ENCODE data around the gene TRMT6.
A peak's percentile ranks its signal among the peaks of the same experiment; 100 is the strongest.

TRMT6 gene, protein sequence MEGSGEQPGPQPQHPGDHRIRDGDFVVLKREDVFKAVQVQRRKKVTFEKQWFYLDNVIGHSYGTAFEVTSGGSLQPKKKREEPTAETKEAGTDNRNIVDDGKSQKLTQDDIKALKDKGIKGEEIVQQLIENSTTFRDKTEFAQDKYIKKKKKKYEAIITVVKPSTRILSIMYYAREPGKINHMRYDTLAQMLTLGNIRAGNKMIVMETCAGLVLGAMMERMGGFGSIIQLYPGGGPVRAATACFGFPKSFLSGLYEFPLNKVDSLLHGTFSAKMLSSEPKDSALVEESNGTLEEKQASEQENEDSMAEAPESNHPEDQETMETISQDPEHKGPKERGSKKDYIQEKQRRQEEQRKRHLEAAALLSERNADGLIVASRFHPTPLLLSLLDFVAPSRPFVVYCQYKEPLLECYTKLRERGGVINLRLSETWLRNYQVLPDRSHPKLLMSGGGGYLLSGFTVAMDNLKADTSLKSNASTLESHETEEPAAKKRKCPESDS

DNA sequence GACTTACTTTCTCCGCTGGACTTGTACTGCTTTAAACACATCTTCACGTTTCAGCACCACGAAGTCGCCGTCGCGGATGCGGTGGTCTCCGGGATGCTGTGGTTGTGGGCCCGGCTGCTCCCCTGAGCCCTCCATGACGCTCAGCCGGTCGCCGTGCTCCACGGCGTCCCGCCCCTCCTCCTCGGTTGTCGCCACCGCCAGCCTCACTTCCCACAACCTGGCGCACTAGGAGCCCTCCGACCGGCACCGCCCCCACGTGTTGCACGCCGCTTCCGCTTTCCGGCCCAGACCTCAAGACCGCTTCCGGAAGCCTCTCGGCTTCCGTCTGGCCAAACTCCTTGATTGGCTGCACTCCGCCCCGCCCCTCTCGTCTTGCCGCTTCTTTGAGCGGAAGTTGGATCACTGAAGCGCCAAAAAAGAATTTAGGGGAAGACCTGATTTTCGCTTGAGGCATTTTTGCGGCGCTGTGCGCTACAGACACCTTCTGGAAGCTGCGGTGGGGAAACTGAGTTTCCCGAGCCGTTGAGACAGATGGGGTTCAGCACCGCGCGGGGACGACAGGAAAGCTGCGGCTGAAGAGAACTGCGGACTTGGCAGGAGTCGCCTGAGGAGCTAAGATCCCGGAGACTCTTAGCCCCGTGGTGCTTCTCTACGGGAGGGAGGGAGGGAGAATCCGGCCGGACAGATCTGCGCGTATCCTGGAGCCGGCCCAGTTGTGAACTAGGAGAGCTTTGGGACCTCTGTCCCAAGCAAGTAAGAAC is at the start of gene TRMT6, which contains the start of gene MCM8:
Gene TRMT6, minus strand, starts transcription at position 263 of the 761 bp plus-strand sequence. Its CDS starts 128 bp downstream, at position 135.
Gene MCM8, plus strand, starts transcription at position 382 of the 761 bp plus-strand sequence. CDS start 1,364 bp downstream, outside the sequence.
- peak; percentile 44 to 97 (median 90) for DNase-seq

DNA sequence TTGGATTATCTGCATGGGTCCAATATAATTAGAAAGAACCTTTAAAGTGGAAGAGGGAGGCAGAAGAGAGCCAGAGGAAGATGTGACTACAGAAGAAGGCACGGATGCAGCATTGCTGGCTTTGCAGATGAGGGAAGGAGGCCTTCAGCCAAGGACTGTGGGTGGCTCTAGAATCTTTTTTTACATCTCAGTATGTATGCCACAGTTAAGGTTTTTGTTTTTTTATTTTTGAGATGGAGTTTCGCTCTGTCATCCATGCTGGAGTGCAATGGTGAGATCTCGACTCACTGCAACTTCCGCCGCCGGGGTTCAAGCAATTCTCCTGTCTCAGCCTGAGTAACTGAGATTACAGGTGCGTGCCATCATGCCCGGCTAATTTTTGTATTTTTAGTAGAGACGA is 49.5 kb upstream of the TRMT6 start:
- DNase-seq, result no peak

DNA sequence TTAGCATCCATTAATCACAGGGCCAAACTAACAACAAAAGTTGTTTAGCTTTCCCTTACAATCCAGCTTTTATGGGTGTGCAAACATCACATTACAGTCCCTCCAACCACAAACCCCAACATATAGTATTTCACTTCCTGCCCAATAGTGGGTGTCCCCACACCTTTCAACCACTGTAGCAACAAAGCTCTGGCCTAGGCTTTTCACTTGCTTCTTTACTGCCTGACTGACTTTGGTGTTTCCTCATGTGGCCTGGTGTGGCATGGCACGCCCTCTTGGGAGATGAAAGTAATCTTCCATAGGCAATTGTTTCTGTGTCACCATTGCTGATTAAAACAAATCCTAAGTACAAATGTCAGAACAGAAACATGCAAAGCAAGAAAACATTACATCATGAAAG is 46.4 kb upstream of the TRMT6 start:
- no peak for DNase-seq

DNA sequence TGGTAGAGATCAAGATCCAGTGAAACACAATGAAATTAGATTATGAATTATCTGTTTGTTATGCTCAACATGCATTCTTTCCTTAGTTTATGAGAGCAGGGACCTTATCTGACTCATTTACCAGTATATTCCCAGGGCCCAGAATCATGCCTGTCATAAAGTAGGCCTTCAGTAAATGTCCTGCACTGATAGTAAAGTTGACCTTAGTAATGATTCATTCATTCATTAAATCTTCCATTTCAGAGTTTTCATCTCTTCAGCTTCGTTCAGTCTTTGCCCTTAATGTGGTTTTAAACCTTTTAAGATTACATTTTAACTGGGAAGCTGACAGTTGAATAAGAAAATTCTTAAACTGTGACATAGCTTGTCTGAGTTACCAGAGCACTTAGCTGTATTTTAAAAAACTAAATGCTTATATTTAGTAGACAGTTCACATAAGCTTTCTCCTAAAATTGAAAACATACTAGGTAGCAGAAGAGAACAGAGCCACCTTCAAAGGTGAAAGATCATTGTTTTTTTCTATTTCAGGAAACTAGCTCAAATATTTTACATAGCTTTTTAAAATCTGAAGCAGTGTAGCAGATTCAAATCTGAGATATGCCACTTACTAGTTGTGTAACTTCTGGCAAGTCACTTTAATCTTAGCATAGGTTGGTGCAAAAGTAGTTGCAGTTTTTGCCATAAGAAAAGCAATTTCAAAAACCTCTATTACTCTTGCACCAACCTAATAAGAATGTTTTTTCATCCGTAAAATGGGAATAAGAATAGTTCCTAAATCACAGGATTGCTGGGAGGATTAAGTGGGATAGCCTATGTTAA is 41.5 kb upstream of the TRMT6 start:
- no peak for DNase-seq

DNA sequence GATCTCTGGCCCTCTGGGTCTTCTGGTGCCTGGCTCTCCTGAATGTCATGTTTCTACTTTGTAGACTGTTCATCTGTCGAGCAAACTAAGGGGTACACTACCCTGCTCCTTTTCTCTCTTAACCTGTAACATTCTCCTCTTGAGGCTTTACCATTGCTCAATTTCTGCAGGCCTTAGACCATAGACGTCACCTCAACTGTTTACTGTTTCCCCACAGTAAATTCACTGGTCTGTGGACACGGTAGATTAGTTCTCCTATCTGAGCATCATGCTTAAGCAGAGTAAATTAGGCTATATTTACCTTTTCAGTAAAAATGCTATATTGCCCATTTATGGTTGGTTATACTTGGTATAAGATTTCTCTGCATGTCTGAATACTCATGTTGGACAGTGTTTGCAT is 40.6 kb upstream of the TRMT6 start:
- no peak for DNase-seq

DNA sequence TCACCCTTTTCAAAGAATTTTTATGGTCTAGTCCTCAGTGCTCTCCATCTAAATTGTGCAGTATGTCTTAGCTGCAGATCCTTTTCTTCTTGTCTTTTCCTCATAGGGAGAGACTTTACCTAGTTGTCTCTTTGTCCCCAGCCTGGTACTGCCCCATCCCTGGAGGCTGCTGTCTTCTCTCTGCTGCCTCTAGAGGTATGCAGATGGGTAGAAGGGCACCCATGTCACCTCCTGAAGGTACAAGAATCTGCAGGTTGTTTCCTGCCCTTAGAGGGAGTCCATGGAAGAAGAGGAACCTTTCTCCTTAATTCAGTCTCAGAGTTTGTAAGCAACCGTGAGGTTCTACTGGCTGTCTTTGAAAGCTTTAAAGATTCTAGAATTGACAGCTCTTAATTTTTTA is 39.2 kb upstream of the TRMT6 start:
- DNase-seq, result no peak

DNA sequence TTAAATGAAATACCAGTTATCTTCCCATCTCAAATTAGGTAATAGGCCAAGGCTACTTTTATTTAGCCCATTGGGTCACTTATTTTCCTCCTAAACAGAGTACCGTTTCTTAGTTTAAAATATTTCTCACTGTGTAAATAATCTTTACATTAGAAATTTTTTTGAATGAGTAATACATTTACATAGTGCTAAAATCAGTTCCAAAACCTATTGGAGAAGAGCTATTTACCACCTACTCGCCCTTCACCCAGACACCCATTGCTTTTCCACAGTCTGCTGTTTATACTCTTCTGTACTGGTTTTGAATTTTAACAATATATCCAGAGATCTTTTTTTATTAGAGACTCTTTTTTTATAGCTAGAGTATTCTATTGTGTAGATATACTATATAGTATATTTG is 37.0 kb upstream of the TRMT6 start:
- DNase-seq, result no peak

DNA sequence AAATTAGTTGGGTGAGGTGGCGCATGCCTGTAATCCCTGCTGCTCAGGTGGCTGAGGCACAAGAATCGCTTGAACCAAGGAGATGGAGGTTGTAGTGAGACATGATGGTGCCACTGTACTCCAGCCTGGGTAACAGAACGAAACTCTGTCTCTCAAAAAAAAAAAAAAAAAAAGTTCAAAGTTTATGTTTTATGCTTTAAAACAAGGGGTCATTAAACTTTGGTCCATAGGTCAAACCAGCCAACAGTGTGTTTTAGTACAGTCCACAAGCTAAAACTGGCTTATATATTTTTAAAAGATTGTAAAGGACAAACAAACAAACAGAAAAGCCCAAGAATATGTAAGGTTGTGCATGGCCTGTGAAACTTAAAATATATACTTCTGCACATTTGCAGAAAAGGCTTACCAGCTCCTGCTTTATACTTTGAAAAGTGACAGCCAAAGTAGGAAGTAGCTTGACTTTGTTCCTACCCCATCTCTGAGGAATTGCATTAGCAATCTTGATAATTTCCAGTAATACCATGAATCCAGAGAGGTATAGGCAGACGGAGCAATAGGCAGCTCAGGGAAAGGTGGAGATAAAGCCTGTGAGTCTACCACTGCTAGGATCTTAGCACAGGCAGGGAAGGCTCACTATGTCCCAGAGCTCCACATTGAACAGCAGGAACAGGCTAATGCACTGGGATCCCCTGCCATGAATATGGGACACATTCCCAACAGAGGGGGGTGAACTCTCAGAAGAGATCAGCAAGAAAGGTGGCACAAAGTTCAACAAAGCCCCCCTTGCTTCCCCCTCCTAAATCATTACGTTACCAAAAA is 30.6 kb upstream of the TRMT6 start:
- DNase-seq, result no peak

DNA sequence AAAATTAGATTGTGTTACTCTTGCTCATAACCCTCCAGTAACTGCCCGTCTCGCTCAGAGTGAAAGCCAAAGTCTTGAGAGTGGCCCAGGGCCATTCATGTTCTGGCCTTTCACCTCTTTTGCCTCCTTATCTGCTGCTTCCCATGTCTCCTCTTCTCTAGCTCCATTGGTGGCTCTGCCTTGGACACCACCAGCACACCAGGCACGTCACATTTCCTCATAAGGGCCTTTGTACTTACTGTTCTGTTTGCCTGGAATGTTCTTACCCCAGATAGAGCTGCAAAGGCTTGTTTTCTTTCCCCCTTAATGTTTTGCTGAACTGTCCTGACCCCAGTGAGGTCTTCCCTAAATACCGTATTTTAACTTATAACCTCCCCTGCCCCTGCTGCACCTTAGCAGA is 29.5 kb upstream of the TRMT6 start:
- no peak for DNase-seq

DNA sequence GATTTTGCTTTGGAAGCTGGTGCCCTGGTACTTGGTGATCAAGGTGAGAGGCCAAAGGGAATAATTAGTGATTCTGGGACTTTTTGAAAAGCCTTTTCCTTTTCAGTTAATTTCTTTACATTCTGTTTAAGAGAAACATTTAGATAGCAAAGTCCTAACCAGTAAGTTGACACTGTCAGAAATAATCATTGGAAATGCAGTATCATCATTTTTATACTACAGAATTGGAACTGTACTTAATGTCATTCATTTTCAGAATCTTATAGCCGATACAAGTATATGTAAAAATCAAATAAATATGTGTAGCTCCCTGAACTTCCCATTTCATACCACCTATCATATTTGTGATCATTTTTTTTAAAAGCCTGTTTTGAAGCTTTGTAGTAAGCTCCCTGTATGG is 27.6 kb upstream of the TRMT6 start:
- DNase-seq, result no peak

DNA sequence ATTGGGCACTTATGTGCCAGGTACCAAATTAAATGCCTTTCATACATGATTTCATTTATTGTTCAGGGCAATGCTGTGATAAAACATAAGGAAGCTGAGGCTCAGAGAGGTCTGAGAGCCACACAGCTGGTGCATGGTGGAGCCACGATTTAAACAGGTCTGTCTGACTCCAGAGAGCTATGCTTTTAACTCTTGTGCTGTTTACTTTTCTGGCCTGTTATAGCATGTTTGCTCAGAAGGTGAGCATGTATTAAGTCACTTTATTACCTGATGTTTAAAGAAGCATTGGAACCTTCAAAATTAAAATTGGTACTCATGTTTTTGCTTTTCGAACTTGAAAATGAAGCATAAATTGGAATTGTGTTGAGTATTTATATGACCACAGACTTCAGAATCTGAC is 26.9 kb upstream of the TRMT6 start:
- no peak for DNase-seq

DNA sequence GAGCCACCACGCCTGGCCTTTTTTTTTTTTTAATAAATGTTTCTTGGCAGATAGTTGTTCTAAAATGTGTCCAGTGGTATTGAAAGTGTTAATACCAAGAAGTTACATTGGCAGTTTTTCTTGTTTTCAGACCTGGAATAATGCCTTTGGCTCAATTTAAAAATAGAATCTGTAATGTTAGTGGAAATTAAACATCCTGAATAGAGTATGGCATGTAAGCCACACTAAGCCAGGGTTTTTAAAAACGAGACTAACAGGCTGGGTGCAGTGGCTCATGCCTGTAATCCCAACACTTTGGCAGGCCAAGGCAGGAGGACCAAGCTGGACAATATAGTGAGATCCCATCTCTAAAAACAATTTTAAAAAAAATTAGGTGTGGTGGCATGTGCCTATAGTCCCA is 25.4 kb upstream of the TRMT6 start:
- DNase-seq, result no peak

DNA sequence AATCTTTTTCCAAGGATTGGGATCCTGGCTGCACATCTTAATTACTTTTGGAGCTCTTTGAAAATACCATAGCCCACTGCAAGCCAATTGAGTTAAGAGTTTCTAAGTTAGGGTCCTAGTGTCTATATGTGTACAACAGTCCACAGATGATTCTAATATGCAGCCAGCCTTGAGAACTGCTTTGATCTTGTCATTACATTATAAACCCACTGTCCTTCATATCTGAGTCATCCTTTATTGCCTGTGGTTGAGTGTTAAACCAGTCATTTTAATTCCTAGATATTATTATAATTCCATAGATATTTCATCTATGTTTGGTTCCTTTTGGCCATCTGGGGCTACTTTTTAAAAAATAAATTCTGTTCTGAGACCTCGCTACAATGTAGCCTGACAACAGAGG is 24.2 kb upstream of the TRMT6 start:
- no peak for DNase-seq

DNA sequence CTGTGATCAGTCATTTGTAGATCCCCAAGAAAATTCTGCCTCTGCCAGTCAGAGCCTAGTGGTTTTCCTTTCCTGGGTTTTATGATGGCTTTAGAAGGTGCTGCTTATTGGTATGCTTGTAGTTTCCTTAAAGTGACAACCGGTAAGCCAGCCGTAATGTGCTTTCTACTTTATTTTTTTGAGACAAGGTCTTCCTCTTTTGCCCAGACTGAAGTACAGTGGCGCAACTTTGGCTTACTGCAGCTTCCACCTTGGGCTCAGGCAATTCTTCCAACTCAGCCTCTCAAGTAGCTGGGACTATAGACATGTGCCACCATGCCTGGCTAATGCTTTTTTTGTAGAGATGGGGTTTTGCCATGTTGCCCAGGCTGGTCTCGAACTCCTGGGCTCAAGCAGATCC is 23.6 kb upstream of the TRMT6 start:
- no peak for DNase-seq

DNA sequence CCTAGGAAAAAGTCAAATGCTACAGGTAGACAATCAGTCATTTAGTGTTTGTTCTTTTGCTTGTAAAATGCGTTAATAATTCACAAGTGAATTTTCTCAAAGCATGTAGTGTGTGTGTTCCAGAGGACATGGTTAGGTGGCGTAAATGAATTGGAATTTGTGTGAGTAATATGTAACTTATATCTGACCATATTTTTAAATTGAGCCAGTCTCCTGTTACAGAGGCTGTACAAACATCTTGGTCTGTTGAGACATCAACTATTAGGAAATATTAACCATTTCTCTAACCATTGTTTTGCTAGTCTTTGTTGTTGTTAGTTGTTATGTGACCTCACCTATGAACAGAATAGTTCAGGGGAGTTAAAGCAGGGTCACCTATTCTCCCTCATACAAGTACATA is 22.8 kb upstream of the TRMT6 start:
- DNase-seq, result no peak

DNA sequence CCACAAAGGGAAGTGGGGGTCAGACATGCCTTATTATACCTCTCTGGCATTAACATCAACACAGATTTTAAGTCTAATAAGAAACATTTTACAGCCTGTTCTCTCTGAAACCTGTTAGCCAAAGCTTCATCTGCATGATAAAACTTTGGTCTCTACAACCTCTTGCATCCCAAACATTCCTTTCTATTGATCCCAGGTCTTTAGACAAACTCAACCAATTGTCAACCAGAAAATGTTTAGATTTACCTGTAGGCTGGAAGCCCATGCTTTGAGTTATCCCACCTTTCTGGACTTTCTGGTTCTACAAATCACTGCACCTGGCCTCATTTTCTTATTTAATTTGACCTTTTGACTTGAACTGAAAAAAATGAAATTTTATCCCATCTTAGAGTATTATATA is 20.9 kb upstream of the TRMT6 start:
- no peak for DNase-seq

DNA sequence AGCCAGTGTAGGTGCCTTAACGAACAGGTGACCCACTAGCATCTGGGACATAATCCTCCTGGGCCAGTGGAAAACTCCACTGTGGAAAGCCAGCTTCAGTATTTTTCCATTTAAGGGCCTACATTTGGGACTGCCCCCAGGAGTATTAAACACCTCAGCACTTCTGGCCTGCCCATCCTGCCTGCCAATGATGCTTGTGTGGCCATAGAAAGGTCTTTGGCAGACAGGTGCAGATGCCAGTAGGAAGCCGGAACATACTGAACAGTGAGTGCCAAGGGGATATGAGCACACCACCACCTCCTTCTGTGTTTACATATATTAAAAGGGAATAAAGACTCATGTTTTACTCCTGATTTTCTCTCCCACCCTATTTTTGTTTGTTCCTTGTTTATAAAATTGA is 20.0 kb upstream of the TRMT6 start:
- DNase-seq, result no peak

DNA sequence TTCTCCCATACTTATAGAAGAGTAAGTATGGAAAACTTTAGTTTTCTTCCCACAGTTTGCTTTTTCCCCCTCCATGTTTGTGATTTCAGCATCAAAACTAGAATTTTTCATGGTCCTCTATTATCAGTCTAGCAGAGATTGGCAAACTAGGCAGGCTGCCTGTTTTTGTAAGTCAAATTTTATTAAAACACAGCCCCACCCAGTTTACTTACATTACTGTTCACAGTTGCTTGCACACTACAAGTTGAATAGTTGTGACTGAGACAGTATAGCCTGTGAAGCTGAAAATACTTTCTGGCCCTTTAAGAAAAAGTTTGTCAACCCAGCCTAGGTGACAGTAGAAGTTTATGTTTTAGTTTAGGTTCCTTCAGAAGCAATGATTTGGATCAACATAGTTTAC is 19.6 kb upstream of the TRMT6 start:
- no peak for DNase-seq

DNA sequence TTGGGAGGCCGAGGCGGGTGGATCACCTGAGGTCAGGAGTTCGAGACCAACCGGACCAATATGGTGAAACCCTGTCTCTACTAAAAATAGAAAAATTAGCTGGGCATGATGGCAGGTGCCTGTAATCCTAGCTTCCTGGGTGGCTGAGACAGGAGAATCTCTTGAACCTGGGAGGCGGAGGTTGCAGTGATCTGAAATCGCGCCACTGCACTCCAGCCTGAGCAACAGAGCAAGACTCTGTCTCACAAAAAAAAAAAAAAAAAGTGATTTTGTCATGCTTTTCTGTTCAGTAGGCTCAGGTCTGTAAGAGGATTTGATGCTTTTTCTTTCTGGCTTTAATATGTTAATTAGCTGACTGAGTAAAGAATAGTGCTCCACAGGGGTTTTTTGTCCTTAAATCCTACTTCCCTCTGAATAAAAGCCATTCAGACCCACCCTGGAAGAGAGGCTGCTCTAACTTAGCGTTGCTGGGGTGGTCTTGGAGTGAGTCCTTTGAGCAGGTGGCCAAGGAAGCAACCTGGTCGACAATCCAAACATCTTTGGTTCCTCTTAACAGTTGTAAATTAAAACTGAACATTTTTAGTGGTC is 19.1 kb upstream of the TRMT6 start:
- DNase-seq, result no peak

DNA sequence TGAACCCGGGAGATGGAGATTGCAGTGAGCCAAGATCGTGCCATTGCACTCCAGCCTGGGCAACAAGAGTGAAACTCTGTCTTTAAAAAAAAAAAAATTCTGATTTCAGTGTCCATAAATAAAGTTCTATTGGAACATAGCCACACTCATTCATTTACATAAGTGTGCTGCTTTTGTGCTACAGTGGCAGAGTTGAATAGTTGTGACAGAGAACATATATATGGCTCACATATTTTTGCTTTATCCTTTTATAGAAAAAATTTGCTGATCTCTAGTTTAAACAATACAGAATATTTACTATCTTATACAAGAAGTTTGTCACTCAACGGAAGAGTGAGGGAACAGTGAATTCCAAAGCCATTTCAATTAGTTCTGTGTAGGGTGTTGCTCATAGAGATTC is 18.1 kb upstream of the TRMT6 start:
- DNase-seq, result no peak
